Measurements from ENCODE around the gene MYL4.
A peak's percentile ranks its signal among the peaks of the same experiment; 100 is the strongest.
"Not testable (repeated sequence)": the region's sequence is repeated elsewhere in the genome, so short reads cannot be mapped to it uniquely, and the experiment has no call there.

Gene MYL4

GRCh38 chr17:47221154-47221553 is 12.0 kb downstream of the MYL4 start:
- no peak for DNase-seq (ENCODE audit: low read depth in 2 of 2)

GRCh38 chr17:47222047-47222446 is 12.9 kb downstream of the MYL4 start:
- DNase-seq (ENCODE audit: low read depth in 2 of 2): no peak

- DNase-seq (ENCODE audit: low read depth in 2 of 2): no peak
Measured at GRCh38 chr17:47223007-47223406, 13.9 kb downstream of the MYL4 start.

GRCh38 chr17:47223460-47223859 is 14.3 kb downstream of the MYL4 start:
- no peak for DNase-seq (ENCODE audit: low read depth in 2 of 2)

GRCh38 chr17:47224077-47224476 is 14.9 kb downstream of the MYL4 start:
- DNase-seq (ENCODE audit: low read depth in 2 of 2): not testable (repeated sequence)

GRCh38 chr17:47224966-47225365 is 15.8 kb downstream of the MYL4 start:
- DNase-seq (ENCODE audit: low read depth in 2 of 2): no peak

GRCh38 chr17:47225436-47225858 is 16.3 kb downstream of the MYL4 start:
- DNase-seq (ENCODE audit: low read depth in 2 of 2): no peak

- DNase-seq (ENCODE audit: low read depth in 2 of 2): no peak
Measured at GRCh38 chr17:47225911-47226688, 17.0 kb downstream of the MYL4 start.

- DNase-seq (ENCODE audit: low read depth in 2 of 2): no peak
Measured at GRCh38 chr17:47227862-47228261, 18.7 kb downstream of the MYL4 start.

GRCh38 chr17:47229535-47230443 is 20.6 kb downstream of the MYL4 start:
- DNase-seq (ENCODE audit: low read depth in 2 of 2): peak; percentile 24 to 58

GRCh38 chr17:47230864-47231263 is 21.7 kb downstream of the MYL4 start:
- no peak for DNase-seq (ENCODE audit: low read depth in 2 of 2)

- no peak for DNase-seq (ENCODE audit: low read depth in 2 of 2)
Measured at GRCh38 chr17:47231334-47231733, 22.2 kb downstream of the MYL4 start.

GRCh38 chr17:47231866-47232265 is 22.7 kb downstream of the MYL4 start:
- DNase-seq (ENCODE audit: low read depth in 2 of 2): no peak

GRCh38 chr17:47232465-47232864 is 23.3 kb downstream of the MYL4 start:
- no peak for DNase-seq (ENCODE audit: low read depth in 2 of 2)

- DNase-seq (ENCODE audit: low read depth in 2 of 2): no peak
Measured at GRCh38 chr17:47235506-47235905, 26.4 kb downstream of the MYL4 start.

- no peak for DNase-seq (ENCODE audit: low read depth in 2 of 2)
Measured at GRCh38 chr17:47235923-47236322, 26.8 kb downstream of the MYL4 start.

GRCh38 chr17:47237841-47238240 is 28.7 kb downstream of the MYL4 start:
- DNase-seq (ENCODE audit: low read depth in 2 of 2): no peak

GRCh38 chr17:47238321-47239010 is 29.3 kb downstream of the MYL4 start:
- DNase-seq (ENCODE audit: low read depth in 2 of 2): no peak

- no peak for DNase-seq (ENCODE audit: low read depth in 2 of 2)
Measured at GRCh38 chr17:47239619-47239966, 30.4 kb downstream of the MYL4 start.

GRCh38 chr17:47239967-47240651 is 31.0 kb downstream of the MYL4 start:
- no peak for DNase-seq (ENCODE audit: low read depth in 2 of 2)

- no peak for DNase-seq (ENCODE audit: low read depth in 2 of 2)
Measured at GRCh38 chr17:47240806-47241205, 31.7 kb downstream of the MYL4 start.

GRCh38 chr17:47242648-47243047 is 33.5 kb downstream of the MYL4 start:
- DNase-seq (ENCODE audit: low read depth in 2 of 2): no peak

Measured in stimulated activated CD8-positive, alpha-beta memory T cell treated with anti-CD3 and anti-CD28 coated beads, Interleukin-7, amount 100 ng/mL, for 1 hour (primary cell).